NT2/D1 (cell line): Measurements from ENCODE around the gene DDX49.

ENCODE experiments used
- YY1 ChIP-seq: IDR thresholded peaks from 2 replicates; pipeline ENCODE4 v1.6.1; 2011; ENCODE audit not compliant: insufficient read length, insufficient read depth
- ZNF274 ChIP-seq: IDR thresholded peaks from 2 replicates; pipeline ENCODE4 v1.6.1; 2011; ENCODE audit warnings: mild to moderate bottlenecking, low read depth, low read length

DNA sequence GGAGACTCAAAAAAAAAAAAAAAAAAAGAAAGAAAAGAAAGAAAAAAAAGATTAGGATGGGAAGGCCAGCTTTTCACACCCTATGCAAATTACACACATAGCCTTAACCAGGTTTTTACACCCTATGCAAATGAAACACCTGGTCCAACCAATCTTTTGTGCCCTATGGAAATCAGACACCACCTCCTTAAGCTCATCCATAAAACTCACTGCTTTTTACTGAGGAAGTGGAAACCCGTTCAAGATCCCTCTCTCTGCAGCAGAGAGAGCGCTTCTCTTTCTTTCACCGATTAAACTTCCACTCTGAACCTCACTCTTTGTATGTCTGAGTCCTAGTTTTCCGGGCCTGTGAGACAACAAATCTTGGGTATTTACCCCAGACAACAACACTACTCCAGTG lies 46.8 kb downstream of the DDX49 start:
- TF ChIP-seq YY1, result no peak
- no peak for TF ChIP-seq ZNF274
